Stimulated activated CD4-positive, alpha-beta T cell treated with anti-CD3 and anti-CD28 coated beads, Interleukin-2, amount 100 ng/mL, for 48 hours (primary cell): Measurements from ENCODE around the gene KRTAP10-11.
"Not testable (repeated sequence)": the region's sequence is repeated elsewhere in the genome, so short reads cannot be mapped to it uniquely, and the experiment has no call there.

Experiments
- DNase-seq, 2 donors: peaks; one replicate each; pipeline ENCODE4 v3.0.0-alpha.2; 2020

Gene KRTAP10-11, protein sequence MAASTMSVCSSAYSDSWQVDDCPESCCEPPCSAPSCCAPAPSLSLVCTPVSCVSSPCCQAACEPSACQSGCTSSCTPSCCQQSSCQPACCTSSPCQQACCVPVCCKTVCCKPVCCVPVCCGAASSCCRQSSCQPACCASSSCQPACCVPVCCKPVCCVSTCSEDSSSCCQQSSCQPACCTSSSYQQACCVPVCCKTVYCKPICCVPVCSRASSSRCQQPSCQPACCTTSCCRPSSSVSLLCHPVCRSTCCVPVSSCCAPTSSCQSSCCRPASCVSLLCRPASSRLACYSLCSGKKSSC

DNA sequence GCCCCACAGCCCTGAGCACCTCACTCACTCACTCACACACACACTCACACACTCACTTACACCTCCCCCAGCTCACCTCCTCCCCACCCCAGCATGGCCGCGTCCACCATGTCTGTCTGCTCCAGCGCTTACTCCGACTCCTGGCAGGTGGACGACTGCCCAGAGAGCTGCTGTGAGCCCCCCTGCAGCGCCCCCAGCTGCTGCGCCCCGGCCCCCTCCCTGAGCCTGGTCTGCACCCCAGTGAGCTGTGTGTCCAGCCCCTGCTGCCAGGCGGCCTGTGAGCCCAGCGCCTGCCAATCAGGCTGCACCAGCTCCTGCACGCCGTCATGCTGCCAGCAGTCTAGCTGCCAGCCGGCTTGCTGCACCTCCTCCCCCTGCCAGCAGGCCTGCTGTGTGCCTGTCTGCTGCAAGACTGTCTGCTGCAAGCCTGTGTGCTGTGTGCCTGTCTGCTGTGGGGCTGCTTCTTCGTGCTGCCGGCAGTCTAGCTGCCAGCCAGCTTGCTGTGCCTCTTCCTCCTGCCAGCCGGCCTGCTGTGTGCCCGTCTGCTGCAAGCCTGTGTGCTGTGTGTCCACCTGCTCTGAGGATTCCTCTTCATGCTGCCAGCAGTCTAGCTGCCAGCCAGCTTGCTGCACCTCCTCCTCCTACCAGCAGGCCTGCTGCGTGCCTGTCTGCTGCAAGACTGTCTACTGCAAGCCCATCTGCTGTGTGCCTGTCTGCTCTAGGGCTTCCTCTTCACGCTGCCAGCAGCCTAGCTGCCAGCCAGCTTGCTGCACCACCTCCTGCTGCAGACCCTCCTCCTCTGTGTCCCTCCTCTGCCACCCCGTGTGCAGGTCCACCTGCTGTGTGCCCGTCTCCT lies at the start of gene KRTAP10-11:
KRTAP10-11 (plus strand) TSS at position 49 of the 856 bp plus-strand sequence; CDS start at position 94, 45 bp downstream.
- not testable (repeated sequence) for DNase-seq

DNA sequence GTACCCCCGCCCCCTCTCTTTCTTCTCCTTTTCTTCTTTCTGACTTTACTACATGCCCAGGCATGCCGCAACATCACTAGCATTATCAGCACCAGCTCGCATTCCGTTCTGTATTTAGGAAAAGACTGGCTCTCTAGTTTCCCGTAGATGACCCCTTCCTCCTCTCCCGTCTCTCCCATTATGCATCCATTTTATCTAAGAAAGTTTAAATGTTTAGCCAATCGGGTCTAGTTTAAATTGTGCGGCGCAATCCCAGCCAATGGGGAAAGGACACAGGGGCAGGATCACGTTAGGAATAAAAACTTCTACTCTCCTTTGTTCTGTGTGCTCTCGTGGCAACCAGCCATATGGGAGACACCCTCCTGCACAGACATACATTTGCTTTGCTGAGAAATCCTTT lies 48.2 kb upstream of the KRTAP10-11 start:
- DNase-seq, result no peak

DNA sequence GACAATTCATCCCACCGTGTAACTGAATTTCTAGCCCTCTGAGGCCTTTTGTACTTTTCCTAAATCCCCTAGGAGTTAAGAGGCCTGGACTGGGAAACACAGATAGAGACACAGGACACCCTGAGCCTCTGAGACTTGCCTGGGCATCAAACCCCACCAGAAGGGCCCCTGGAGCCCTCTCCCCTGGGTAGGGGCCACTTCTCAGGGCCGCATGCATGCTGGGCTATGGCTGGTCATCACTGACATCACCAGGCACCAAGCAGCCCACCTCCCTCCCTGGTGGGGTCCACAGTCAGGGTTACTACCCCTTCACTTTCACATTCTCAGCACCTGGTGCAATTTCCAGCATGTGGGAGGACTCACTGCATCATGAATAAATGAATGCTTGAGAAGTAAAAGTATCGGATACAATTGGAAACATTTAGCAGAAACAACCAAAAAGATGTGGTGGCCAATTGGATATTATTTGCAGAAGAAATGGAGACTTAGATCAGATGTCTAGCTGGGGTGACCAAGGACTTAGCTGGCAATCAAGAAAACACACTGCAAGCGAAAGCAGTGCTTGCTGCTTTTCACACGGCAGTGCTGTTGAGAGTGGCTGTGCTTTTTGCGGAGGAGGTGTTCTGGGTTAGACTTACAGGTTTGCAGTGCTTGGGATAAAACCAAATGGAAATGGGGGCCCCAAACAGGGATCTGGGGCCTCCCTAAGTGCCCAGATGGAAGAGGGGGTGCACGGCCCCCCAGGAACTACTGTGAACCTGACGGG lies 46.8 kb upstream of the KRTAP10-11 start:
- DNase-seq, result no peak

DNA sequence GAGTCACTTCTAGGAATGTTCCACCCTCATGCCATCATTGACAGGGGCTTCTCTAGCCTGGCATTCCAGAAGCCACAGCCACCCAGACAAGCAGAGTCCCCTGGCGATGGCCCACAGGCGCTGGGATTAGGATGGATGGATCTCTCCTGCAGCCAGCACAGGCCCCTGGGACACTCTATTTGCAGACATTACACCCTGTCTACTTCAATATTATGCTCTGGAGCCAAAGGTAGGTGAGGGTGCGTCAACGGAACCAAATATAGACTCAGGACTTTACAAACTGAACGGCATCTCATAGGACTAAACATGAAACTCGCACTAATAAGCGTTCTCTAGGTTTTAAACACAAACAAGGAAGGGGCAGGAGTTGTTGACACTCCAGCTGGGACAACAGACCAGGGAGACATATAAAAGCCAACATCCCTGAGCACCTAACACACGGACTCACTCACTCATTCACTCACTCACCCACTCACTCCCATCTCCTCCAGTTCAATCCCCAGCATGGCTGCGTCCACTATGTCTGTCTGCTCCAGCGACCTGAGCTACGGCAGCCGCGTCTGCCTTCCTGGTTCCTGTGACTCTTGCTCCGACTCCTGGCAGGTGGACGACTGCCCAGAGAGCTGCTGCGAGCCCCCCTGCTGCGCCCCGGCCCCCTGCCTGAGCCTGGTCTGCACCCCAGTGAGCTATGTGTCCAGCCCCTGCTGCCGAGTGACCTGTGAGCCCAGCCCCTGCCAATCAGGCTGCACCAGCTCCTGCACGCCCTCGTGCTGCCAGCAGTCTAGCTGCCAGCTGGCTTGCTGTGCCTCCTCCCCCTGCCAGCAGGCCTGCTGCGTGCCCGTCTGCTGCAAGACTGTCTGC lies 45.9 kb upstream of the KRTAP10-11 start, which contains the start of gene KRTAP10-7:
KRTAP10-7 (plus strand) TSS at position 480 of the 861 bp plus-strand sequence; CDS start at position 505, 25 bp downstream.
- not testable (repeated sequence) for DNase-seq

DNA sequence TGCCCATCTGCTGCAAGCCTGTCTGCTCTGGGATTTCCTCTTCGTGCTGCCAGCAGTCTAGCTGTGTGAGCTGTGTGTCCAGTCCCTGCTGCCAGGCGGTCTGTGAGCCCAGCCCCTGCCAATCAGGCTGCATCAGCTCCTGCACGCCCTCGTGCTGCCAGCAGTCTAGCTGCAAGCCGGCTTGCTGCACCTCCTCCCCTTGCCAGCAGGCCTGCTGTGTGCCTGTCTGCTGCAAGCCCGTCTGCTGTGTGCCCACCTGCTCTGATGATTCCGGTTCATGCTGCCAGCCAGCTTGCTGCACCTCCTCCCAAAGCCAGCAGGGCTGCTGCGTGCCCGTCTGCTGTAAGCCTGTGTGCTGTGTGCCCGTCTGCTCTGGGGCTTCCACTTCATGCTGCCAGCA lies 45.1 kb upstream of the KRTAP10-11 start:
- DNase-seq, result not testable (repeated sequence)

DNA sequence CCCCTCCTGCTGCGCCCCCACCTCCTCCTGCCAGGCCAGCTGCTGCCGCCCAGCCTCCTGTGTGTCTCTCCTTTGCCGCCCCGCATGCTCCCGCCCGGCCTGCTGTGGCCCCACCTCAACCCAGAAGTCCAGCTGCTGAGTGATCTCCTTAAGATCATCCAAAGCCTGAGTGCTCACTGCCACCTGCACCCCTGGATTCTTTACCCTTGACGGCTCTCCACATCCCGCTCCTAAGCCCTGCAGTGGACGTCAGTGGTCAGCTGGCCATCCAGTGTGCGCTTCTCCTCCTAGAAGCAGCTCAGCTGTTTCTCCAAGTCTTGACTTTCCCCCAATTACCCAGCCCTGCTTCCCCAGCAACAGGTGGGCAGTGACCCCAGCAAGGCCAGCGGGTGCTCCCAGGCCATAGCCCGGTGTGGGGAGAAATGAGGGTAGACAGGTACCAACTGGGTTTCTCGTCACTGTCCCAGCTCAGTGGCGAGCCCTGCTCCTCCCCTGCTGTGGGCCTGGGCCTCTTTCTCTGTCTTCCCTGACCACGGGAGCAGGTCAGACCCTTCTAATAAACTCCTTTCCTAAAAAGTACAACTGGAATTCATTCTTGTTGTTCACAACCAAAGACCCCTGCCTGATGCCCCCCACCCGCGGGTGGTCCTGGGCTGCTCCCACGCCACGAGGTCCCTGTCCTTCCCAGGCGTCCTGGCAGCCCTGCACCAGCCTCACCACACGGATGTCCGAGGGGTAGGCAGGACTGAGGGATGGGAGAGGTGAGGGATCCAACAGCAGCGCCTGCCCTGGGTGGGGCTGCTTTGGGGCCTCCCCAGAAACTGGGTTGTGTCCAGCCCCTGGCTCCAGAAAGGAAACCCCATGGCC lies 44.4 kb upstream of the KRTAP10-11 start:
- no peak for DNase-seq

DNA sequence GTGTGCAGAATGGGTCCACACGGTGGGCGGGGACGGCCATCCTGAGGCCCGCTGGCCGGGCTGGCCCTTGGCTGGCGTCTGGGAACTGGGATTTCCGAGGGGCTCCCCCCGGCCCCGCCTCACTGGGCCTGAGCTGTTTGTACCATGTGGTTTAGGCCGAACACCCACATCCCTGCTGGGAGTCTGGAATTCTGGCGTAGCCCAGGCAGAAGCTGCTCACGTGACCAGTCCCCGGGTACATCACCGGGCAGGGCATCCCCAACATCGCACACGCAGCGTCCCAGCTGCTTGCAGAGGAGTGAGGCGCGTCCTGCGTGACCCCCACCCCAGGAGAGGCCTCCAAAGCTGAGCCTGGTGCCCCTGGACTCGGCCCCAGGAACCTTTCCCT lies 43.8 kb upstream of the KRTAP10-11 start:
- no peak for DNase-seq

DNA sequence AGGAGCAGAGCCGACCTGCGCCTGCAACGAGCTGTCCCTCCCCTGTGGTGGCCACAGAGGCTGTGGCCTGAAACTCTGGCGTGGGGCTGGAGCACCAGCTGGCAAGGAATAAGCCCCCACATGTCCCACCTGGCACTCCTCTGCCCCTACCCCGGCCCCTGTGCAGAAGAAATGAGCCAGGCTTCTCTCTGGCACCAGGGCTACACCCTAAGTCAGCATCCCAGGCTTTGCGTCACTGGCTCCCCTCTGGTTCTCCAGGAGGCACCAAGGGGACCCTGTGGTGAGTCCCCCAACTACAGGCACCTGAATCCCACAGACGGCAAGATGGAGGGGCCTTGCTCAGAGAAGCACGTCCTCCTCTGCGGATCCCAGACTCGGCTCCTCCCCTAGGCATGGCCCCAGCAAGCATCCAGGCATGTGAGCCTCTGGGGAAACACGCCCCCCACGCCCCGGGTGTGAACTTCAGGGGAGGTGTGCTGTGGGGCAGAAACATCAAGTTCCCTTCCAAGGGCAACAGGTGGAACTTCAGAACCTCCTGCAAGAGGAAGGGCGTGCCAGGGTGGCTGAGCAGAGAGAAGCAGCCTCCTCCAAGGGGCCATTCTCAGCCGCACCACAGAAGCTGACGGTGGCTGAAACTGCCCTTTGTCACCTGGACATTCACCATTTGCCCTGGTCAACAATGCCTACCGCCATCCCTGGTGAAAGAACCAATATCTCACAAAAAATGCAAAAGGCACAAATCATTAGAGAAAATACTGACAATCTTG lies 42.9 kb upstream of the KRTAP10-11 start:
- DNase-seq, result no peak

DNA sequence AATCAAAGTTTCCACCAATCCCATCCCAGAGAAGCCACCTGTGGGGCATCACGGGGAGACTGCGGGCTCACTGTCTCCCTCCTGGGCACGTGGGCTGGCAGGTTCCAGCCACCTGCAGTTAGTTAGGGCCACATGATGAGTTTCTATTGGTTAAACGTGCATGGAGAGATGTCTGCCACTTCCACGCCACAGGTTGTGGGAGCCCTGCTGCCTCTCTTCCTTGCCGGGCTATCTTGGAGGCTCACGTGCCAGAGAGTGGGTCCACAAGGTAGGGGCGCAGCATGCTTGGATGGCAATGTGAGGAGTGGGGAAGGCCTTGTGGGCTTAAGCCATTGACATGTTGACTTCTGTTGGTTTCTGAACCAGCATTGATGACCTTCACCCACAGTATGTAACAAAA lies 42.3 kb upstream of the KRTAP10-11 start:
- DNase-seq, result no peak

DNA sequence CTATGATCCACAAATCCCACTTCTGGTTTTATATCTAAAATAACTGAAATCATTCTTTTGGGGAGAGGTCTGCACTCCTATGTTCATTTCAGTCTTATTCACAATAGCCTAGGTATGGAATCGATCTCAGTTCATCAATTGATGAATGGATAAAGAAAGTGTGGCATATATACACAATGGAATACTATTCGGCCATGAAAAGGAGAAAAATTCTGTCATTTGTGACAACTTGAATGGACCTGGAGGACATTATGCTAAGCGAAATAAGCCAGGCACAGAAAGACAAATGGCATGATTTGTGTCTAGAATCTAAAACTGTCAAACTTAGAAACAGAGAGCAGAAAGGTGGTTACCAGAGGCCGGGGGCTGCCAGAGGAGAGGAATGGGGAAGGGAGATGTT lies 39.7 kb upstream of the KRTAP10-11 start:
- DNase-seq, result no peak

DNA sequence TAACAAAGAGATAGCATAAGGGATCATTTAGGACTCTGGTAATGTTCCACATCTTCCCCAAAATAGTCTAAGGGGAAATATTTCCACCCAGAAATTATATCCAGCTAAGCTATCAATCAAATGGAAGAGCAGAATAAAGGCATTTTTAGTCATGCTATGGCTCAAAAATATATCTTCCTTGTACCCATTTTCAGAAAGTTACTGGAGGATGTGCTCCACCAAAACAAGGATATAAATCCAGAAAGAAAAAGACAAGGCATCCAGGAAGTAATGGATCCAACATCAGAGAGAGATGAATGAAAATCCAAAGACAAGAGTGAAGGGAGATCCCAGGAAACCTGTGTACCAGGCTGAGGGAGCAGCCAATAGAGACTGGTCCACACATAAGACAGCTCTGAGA lies 37.0 kb upstream of the KRTAP10-11 start:
- no peak for DNase-seq

DNA sequence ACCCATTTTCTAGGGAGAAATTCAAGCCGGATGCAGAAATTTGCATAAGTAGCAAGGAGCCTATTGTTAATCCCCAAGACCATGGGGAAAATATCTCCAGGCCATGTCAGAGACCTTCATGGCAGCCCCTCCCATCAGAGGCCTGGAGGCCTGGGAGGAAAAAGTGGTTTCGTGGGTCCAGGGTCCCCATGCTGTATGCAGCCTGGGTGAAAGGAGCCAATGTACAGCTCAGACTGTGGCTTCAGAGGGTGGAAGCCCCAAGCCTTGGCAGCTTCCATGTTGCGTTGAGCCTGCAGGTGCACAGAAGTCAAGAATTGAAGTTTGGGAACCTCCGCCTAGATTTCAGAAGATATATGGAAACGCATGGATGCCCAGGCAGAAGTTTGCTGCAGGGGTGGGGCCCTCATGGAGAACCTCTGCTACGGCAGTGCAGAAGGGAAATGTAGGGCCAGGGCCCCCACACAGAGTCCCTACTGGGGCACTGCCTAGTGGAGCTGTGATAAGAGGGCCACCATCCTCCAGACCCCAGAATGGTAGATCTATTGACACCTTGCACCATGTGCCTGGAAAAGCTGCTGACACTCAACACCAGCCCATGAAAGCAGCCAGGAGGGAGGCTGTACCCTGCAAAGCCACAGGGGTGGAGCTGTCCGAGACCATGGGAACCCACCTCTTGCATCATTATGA lies 35.9 kb upstream of the KRTAP10-11 start:
- not testable (repeated sequence) for DNase-seq

DNA sequence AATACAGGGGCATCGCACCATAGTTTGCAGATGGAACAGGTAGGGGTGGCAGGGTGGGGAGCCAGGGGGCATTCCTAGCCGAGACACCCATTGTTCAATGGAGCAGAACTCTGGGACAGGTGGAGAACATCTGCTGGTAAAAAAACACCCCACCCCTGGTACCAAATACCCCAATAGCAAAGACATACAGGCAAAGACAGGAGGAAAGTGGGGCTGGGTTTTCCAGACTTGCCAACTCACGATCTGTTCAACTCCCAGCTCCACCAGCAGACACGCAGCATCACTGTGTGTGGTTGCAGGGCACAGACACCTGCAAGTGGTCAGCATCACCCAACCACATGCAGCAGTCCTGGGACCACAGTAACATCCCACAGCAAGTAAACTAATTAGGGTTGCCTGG lies 34.7 kb upstream of the KRTAP10-11 start:
- DNase-seq, result no peak

DNA sequence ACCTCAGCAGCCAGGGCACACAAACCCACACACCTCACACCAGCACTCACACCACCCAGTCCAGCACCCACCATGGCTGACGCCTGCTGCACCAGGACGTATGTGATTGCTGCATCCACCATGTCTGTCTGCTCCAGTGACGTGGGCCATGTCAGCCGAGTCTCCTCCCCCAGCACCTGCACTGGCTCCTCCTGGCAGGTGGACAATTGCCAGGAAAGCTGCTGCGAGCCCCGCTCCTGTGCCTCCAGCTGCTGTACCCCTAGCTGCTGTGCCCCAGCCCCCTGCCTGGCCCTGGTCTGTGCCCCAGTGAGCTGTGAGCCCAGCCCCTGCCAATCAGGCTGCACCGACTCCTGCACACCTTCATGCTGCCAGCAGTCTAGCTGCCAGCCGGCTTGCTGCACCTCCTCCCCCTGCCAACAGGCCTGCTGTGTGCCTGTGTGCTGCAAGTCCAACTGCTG lies 34.2 kb upstream of the KRTAP10-11 start, which contains the start of gene KRTAP10-8:
KRTAP10-8 (plus strand) TSS at position 51 of the 458 bp plus-strand sequence; CDS start at position 73, 22 bp downstream.
- no peak for DNase-seq

DNA sequence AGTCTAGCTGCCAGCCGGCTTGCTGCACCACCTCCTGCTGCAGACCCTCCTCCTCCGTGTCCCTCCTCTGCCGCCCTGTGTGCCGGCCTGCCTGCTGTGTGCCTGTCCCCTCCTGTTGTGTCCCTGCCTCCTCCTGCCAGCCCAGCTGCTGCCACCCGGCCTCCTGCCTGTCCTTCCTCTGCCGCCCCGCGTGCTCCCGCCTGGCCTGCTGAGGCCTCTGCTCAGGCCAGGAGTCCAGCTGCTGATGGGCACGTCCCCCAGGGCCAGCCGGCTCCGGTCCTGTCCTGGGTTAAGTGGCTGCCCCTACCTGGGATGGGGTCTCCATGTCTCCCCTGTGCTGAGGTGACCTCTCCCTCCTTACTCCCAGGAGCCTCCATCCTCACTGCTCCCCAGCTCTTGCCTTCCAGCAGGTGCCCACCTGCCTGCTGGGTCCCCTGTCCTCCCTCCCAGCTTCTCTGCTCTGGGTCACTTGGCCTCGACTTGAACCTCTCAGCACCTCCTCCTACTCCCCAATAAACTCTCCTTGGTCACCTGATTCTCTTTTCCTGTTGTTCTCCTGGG lies 33.5 kb upstream of the KRTAP10-11 start:
- DNase-seq, result no peak

DNA sequence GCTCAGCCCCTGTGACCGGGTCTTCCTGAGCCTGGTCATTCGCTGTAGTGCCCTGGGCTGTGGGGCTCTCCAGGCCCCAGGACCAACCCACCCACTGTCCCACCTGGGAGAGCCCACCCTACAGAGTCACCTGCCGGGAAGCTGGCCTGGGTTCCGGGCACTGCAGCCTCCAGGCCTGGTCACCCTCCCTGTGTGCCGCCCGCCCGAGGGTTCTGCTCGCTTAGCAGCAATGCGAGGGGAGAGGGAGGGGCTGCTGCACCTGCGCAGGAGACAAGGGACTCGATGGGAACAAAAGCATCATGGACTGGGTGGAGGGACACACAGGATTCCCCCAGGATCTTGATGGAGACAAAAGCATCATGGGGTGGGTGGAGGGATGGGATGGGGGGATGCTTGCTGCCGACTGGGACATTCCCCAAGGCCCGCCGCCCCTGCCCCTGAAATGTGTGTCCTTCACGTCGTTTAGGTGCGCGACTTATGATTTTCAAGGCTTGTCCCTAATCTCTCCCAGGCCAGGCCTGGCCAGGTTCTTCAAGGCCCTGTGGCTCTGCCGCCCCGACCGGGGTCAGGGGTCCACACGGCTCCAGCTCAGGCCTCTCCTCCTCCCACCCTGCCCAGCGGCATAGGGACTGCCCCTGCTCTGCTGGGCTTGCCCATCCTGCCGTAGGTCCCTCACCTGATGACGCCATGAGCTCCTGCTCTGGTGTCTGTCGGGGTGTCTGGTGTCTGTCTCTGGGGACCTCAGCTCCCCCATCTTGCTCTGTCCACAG lies 32.6 kb upstream of the KRTAP10-11 start:
- DNase-seq, result no peak

DNA sequence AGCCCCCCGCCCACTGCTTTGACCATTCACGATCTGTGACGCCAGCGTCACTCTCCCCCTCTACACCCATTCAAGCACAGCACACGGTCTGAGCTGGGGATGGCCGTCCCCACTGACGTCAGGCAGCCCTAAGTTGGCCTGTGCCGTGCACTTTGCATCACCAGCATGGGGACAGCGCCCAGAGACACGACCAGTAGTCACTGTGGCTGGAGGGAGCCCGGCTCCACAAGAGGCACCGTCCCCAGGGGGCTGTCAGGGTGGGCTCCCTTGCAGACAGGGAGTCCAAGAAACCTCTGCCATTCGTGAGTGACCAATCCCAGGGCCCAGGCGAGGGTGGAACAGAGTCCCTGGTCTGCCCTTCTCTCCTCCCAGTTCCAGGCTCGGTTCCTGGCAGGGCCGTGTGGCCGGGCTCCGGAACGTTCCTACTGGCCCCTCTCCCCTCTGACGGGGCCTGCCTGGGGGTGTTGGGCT lies 32.0 kb upstream of the KRTAP10-11 start:
- no peak for DNase-seq

DNA sequence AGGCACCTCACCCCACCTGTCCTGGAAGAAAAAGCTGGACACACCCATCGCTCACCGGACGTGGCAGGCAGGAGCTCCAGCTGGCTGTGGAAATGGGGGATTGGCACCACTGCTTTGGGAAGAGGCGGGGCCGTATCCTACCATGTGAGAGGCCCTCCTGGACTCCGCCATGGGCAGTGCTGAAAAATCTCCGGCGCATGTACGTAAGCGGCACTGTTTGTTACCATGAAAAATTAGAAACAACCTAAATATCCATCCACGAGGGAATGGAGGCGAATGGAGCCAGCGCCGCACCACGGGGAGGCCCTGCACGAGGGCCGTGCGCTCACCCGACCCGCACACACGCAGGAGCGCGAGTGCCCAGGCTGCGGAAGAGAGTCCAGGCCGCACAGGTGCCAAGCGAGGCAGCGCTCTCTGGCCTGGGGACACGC lies 31.2 kb upstream of the KRTAP10-11 start:
- DNase-seq, result no peak
